Effector memory CD4-positive, alpha-beta T cell (primary cell): ENCODE measurements around the gene RALGAPA2.

Experiments
- DNase-seq, 3 donors: peaks; one replicate each; pipeline ENCODE4 v3.0.0-alpha.2; 2020
- H3K27ac ChIP-seq: 2 replicates; pipeline ENCODE4 v1.7.0; 2013; ENCODE audit warnings: mild to moderate bottlenecking, low read length, moderate library complexity; ENCODE audit not compliant: insufficient read depth, poor library complexity, severe bottlenecking
- H3K27me3 ChIP-seq: replicated peaks from 2 replicates; pipeline ENCODE4 v1.7.0; 2013; ENCODE audit warnings: mild to moderate bottlenecking, low read length; ENCODE audit not compliant: insufficient read depth, control insufficient read depth, poor library complexity, severe bottlenecking
- H3K36me3 ChIP-seq: 2 replicates; pipeline ENCODE4 v1.7.0; 2013; ENCODE audit warnings: mild to moderate bottlenecking, low read length, moderate library complexity; ENCODE audit not compliant: control insufficient read depth, insufficient read depth
- H3K4me1 ChIP-seq: 2 replicates; pipeline ENCODE4 v1.7.0; 2013; ENCODE audit warnings: low read length, mild to moderate bottlenecking; ENCODE audit not compliant: control insufficient read depth, insufficient read depth, poor library complexity, severe bottlenecking
- H3K4me3 ChIP-seq: 2 replicates; pipeline ENCODE4 v1.7.0; 2013; ENCODE audit warnings: low read length, low read depth, mild to moderate bottlenecking; ENCODE audit not compliant: insufficient read depth, poor library complexity, severe bottlenecking
- H3K9me3 ChIP-seq: 2 replicates; pipeline ENCODE4 v1.7.0; 2013; ENCODE audit warnings: mild to moderate bottlenecking, low read length, moderate library complexity; ENCODE audit not compliant: control insufficient read depth

RALGAPA2 gene

DNA sequence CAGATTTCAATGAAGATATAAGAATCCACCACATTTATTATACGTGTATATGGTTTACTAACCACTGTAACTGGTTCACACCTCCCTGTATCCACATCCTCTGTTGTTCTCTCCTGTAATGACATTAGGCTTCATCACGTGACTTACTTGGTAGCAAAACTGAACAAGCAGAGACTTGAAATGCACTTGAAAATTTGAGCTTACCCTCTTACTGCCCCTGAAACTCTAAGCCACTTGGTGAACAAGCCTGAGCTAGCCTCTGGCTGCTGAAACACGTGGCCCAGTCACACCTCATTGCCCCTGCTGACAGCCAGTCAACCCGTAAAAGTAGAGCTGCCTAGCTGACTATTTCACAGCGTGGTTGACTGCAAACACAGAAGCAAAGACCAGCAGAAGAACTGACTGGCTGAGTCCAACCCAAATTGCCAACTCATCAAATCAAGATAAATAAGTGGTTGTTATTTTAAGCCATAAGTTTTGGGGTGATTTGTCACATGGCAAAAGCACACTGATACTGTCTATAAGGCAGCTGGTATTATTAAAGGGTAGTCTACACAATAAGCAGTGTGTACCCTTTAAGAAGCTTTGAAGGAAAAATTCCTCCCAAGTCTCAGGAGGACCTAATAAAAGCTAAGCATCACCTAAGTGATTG lies 109.0 kb downstream of the RALGAPA2 start:
- H3K9me3 ChIP-seq: no peaks in the 10 kb centered on the region
- H3K27ac ChIP-seq: no peak overlapping the region
- DNase-seq: no peak
- no peak overlapping the region for H3K4me3 ChIP-seq
- no peaks in the 10 kb centered on the region for H3K4me1 ChIP-seq
- H3K36me3 ChIP-seq: peaks cover 8% of the 10 kb centered on the region
- H3K27me3 ChIP-seq: no peaks in the 10 kb centered on the region

DNA sequence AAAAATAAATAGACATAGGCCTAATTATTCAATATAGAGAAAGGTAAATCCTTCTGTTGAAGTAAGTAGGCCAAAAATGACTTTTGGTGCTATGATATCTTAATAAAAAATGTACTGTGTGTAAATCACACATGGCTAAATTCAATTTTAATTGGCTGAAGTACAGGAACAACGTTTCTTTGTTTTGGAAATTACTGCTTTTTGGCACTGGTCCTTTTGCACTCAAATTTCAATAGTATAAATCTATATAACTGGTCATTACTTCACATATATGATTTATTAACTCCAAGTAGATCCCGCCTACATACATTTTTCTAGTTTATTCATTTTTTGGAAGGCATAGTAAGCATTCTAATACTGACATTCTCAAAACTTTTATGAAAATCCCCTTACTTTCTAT lies 114.5 kb downstream of the RALGAPA2 start:
- Histone ChIP-seq H3K9me3 (no peaks in the 10 kb centered on the region), H3K27ac (no peak overlapping the region), H3K4me1 (no peaks in the 10 kb centered on the region), H3K36me3 (peaks cover 8% of the 10 kb centered on the region), H3K4me3 (no peak overlapping the region), H3K27me3 (no peaks in the 10 kb centered on the region)
- no peak for DNase-seq

DNA sequence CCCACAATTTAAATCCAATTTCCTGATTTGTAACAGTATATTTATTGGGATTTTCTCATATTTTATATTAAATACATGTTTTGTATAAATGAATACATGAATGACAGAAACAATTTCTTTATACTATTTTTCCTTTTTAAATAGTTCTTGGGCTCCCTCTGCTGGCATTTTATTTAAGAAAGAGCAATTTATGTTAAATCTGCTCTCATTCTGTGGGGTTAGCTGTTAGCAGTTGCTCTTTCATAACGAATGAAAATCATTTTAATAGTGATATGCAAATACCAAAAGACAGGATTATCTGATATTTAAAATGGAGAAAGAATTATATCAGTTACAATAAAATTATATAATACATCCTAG lies 118.3 kb downstream of the RALGAPA2 start:
- no peaks in the 10 kb centered on the region for H3K9me3 ChIP-seq
- no peak overlapping the region for H3K27ac ChIP-seq
- no peak overlapping the region for H3K4me3 ChIP-seq
- H3K36me3 ChIP-seq: peaks cover 9% of the 10 kb centered on the region
- DNase-seq: no peak
- H3K27me3 ChIP-seq: no peaks in the 10 kb centered on the region
- H3K4me1 ChIP-seq: no peaks in the 10 kb centered on the region

DNA sequence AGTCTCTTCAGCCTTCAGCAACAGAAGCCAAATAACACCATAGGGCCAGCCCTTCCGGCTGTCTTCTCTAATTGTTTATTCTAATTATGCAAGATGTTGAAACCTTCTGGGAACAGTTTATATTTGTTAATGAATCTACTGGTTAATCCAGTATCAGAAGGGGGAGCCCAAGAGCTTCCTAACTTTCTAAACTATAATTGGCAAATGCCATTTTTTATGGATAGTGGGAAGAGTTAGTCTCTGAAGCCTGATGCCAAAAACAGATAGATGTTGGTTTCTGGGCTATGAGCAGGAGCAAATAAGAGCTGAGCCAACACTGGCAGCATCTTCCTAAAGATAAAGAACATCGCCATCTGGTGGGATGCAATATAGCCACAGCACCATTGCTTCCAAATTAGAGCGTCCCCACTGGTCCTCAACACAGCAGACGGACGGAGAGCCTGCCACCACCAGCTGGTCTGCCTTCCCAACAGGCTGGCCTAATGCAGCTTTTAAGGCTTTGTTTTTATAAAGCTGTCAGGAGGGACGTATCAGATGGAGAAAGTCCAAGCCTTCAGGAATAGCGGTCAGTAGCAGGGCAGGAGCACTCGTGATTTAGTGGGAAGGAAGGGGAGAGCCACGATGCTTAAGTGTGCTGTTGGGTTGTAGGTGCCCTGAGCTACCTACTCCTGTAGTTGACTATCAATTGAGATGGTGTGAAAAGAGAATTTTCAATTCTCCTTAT lies 118.8 kb downstream of the RALGAPA2 start:
- Histone ChIP-seq H3K36me3 (peaks cover 13% of the 10 kb centered on the region), H3K4me1 (no peaks in the 10 kb centered on the region), H3K27ac (no peak overlapping the region), H3K9me3 (no peaks in the 10 kb centered on the region), H3K4me3 (no peak overlapping the region), H3K27me3 (no peaks in the 10 kb centered on the region)
- no peak for DNase-seq

DNA sequence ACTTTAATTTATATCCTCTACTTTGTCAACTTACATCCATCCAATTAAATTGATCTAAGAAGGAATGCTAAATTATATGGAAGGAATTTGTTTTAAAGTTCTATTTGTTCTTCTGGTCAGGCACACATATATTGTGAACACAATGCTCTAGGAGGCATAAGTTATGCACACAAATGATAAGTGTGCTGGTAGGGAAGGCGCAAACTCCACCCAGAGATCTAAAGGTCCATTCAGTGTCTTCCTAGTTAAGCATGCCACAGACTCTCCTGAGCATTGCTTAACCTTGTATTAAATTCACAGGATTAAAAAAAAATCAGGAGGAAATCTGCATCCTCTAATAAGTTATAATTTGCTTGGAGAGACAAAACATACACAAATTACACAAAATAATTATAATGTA lies 127.3 kb downstream of the RALGAPA2 start:
- Histone ChIP-seq H3K9me3 (no peaks in the 10 kb centered on the region), H3K4me3 (no peak overlapping the region), H3K36me3 (peaks cover 33% of the 10 kb centered on the region), H3K27me3 (no peaks in the 10 kb centered on the region), H3K4me1 (no peaks in the 10 kb centered on the region), H3K27ac (no peak overlapping the region)
- DNase-seq: no peak

DNA sequence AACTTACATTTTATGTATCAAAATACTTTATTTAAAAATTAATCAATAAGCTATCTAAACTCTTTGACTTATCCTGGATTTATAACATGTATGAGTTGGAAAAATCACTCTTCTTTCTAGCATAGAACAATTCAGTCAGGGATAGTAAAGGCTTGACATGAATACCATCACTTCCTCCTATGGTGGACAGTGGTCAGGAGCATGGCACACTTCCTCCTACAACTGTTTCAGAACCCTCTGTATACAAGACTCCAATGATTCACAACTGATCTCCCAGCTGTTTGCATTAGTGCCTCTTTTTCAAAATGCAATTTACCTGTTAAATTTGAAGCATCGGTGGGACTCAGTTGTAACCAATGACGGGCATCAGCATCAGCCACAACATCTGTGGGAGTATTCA lies 129.7 kb downstream of the RALGAPA2 start:
- H3K27me3 ChIP-seq: no peaks in the 10 kb centered on the region
- H3K4me3 ChIP-seq: no peak overlapping the region
- H3K27ac ChIP-seq: no peak overlapping the region
- DNase-seq: no peak
- no peaks in the 10 kb centered on the region for H3K4me1 ChIP-seq
- H3K36me3 ChIP-seq: peaks cover 22% of the 10 kb centered on the region
- no peaks in the 10 kb centered on the region for H3K9me3 ChIP-seq

DNA sequence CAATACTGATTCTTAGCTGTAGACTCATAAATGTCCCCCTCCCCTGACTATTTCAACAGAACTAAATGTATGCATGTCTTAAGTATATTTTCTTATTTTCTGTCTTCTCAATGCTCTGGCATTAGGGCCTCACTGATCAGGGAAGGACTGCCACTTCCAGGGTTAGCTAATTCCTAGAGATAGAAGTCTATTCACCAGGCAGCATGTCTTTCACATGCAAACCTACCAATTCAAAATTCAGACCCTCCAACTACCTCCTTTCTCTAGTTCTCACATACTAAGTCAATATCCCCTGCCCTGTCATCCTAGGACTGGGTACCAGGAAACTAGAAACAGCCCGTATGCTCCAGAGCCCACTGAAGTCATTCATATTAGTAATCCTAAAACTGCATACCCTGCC lies 132.3 kb downstream of the RALGAPA2 start:
- no peak overlapping the region for H3K27ac ChIP-seq
- no peaks in the 10 kb centered on the region for H3K9me3 ChIP-seq
- DNase-seq: no peak
- no peaks in the 10 kb centered on the region for H3K27me3 ChIP-seq
- peaks cover 29% of the 10 kb centered on the region for H3K36me3 ChIP-seq
- no peaks in the 10 kb centered on the region for H3K4me1 ChIP-seq
- H3K4me3 ChIP-seq: no peak overlapping the region

DNA sequence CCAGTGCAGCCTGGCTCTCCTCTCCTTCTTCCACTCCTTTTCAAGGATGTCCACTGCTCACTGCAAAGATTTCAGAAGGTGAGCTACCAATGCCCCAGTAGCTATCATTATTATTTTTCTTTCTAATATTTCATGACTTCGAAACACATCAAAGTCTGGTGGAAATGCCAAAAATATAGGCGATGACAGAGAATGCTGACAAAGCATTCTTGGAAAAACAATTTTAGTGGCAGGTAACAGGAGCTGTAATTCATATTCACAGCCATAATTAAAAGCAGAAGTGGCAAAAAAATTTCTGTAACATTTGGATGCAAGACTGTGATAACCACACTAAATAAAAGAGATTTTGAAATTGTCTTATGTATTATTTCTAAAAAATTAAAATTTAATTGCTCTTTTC lies 133.6 kb downstream of the RALGAPA2 start:
- H3K4me3 ChIP-seq: no peak overlapping the region
- H3K27ac ChIP-seq: no peak overlapping the region
- H3K36me3 ChIP-seq: peaks cover 27% of the 10 kb centered on the region
- H3K27me3 ChIP-seq: no peaks in the 10 kb centered on the region
- H3K9me3 ChIP-seq: no peaks in the 10 kb centered on the region
- DNase-seq: no peak
- H3K4me1 ChIP-seq: no peaks in the 10 kb centered on the region

DNA sequence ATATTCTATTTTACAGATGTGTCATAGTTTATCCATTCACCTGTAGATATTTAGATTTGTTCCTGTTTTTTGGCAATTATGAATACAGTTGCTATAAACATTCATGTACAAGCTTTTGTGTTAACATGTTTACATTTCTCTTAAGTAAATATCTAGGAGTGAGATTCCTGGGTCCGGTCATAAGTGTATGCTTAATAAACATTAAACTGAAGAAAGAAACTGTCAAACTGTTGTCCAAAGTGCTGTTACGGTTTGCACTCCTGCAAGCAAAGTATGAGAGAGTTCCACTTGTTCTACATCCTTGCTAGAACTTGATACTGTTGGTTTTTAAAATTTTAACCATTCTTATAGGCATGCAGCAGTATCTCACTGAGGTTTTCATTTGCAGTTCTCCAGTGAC lies 138.6 kb downstream of the RALGAPA2 start:
- H3K9me3 ChIP-seq: no peaks in the 10 kb centered on the region
- H3K4me3 ChIP-seq: no peak overlapping the region
- peaks cover 16% of the 10 kb centered on the region for H3K36me3 ChIP-seq
- no peak for DNase-seq
- no peaks in the 10 kb centered on the region for H3K4me1 ChIP-seq
- H3K27me3 ChIP-seq: no peaks in the 10 kb centered on the region
- H3K27ac ChIP-seq: no peak overlapping the region

DNA sequence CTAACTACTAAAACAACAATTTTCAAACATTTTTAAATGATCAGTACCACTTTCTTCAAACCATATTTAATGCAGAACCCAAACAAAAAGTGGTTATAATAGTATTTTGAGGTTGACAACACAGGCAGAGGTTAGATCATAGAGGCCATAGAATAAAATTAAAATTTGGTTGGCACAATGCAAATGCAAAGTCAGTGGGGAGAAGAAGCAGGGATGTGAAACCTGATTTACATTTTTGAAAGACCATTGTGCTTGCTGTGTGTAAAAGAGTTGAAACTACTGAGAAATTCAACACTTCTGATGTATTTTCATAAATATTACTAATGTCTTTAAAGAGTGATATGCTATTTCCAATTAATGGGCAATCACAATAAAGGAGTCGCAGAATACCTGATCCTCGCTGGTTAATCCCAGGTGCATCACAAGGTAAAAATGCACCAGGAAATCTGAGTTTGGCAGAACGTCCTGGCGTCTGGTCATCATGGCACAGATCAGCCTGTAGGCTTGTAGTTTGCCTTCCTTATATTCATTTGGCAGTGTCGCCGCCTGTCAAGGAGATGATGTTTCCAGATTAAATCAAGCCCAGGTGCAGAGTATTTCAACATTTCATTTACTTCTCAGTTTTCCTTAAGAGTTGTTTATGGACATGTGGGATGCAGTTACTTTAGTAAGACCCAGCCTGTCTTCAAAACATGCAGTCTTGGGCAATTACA lies 141.2 kb downstream of the RALGAPA2 start:
- no peak for DNase-seq
- Histone ChIP-seq H3K4me3 (no peak overlapping the region), H3K27ac (no peak overlapping the region), H3K9me3 (no peaks in the 10 kb centered on the region), H3K27me3 (no peaks in the 10 kb centered on the region), H3K36me3 (peaks cover 9% of the 10 kb centered on the region), H3K4me1 (no peaks in the 10 kb centered on the region)
